ACC112 (cell line): Measurements from ENCODE around the gene SHLD2.
A peak's percentile ranks its signal among the peaks of the same experiment; 100 is the strongest.
"Not testable (repeated sequence)": the region's sequence is repeated elsewhere in the genome, so short reads cannot be mapped to it uniquely, and the experiment has no call there.

Experiments
- H2AFZ ChIP-seq: fragments of 200-600 bp; sonication (generic); one replicate; pipeline ENCODE4 v1.6.0; 2017; ENCODE audit warnings: antibody characterized with exemption, low read length; ENCODE audit not compliant: unreplicated experiment
- H3K27ac ChIP-seq: fragments of 200-600 bp; sonication (generic); 2 replicates; pipeline ENCODE4 v1.5.1; 2014; ENCODE audit warnings: low read depth, mild to moderate bottlenecking, antibody characterized with exemption, low read length, moderate library complexity
- H3K27me3 ChIP-seq: fragments of 200-600 bp; sonication (generic); 2 replicates; pipeline ENCODE4 v1.6.1; 2014; ENCODE audit warnings: mild to moderate bottlenecking, antibody characterized with exemption, low read length, moderate library complexity, mixed read lengths; ENCODE audit not compliant: insufficient read depth
- H3K36me3 ChIP-seq: fragments of 200-600 bp; sonication (generic); 2 replicates; pipeline ENCODE4 v1.6.1; 2016; ENCODE audit warnings: mild to moderate bottlenecking, antibody characterized with exemption, low read length, moderate library complexity, mixed read lengths; ENCODE audit not compliant: insufficient read depth
- H3K4me1 ChIP-seq: fragments of 200-600 bp; sonication (generic); one replicate; pipeline ENCODE4 v1.6.1; 2016; ENCODE audit warnings: low read length, mixed read lengths; ENCODE audit not compliant: insufficient read depth, unreplicated experiment, control insufficient read depth
- H3K4me3 ChIP-seq: fragments of 200-600 bp; sonication (generic); 2 replicates; pipeline ENCODE4 v1.5.1; 2014; ENCODE audit warnings: mild to moderate bottlenecking, low read depth, low read length
- H3K79me2 ChIP-seq: fragments of 200-600 bp; sonication (generic); one replicate; pipeline ENCODE4 v1.6.0; 2016; ENCODE audit warnings: low read length; ENCODE audit not compliant: control insufficient read depth, unreplicated experiment, insufficient read depth

Gene SHLD2

GRCh38 chr10:87145598-87145997 is 50.6 kb downstream of the SHLD2 start:
- not testable (repeated sequence) for H3K79me2 ChIP-seq, H3K27ac ChIP-seq, H3K4me3 ChIP-seq, H2AFZ ChIP-seq, H3K36me3 ChIP-seq, H3K4me1 ChIP-seq, H3K27me3 ChIP-seq

GRCh38 chr10:87149020-87149609 is 54.1 kb downstream of the SHLD2 start:
- H3K4me3 ChIP-seq, H3K36me3 ChIP-seq, H3K27me3 ChIP-seq, H3K4me1 ChIP-seq, H2AFZ ChIP-seq, H3K79me2 ChIP-seq, H3K27ac ChIP-seq: not testable (repeated sequence)

GRCh38 chr10:87151516-87151915 is 56.5 kb downstream of the SHLD2 start:
- not testable (repeated sequence) for H3K4me3 ChIP-seq, H3K4me1 ChIP-seq, H3K27ac ChIP-seq

GRCh38 chr10:87156841-87157240 is 61.8 kb downstream of the SHLD2 start:
- not testable (repeated sequence) for H3K79me2 ChIP-seq, H3K27me3 ChIP-seq, H3K4me1 ChIP-seq, H3K36me3 ChIP-seq, H3K4me3 ChIP-seq, H2AFZ ChIP-seq, H3K27ac ChIP-seq

More at GRCh38 chr10:87151516-87151915, 56.5 kb downstream of the SHLD2 start:
- not testable (repeated sequence) for H3K79me2 ChIP-seq, H3K36me3 ChIP-seq, H3K27me3 ChIP-seq, H2AFZ ChIP-seq

GRCh38 chr10:87157821-87158220 is 62.8 kb downstream of the SHLD2 start:
- not testable (repeated sequence) for H3K27ac ChIP-seq, H3K27me3 ChIP-seq

GRCh38 chr10:87162703-87163293 is 67.8 kb downstream of the SHLD2 start:
- not testable (repeated sequence) for H2AFZ ChIP-seq, H3K4me3 ChIP-seq, H3K27me3 ChIP-seq, H3K79me2 ChIP-seq, H3K4me1 ChIP-seq, H3K36me3 ChIP-seq
- H3K27ac ChIP-seq: peak overlapping the region; percentile 41; the same call in 1 of the 2 replicates

More at GRCh38 chr10:87157821-87158220, 62.8 kb downstream of the SHLD2 start:
- not testable (repeated sequence) for H2AFZ ChIP-seq, H3K4me1 ChIP-seq, H3K36me3 ChIP-seq, H3K79me2 ChIP-seq, H3K4me3 ChIP-seq

- not testable (repeated sequence) for H3K36me3 ChIP-seq, H2AFZ ChIP-seq, H3K4me1 ChIP-seq, H3K4me3 ChIP-seq, H3K79me2 ChIP-seq, H3K27me3 ChIP-seq
- peak overlapping the region; percentile 41; the same call in 1 of the 2 replicates for H3K27ac ChIP-seq
These were observed 68.4 kb downstream of the SHLD2 start for GRCh38 chr10:87163414-87163813.

- H3K4me3 ChIP-seq, H3K4me1 ChIP-seq, H3K79me2 ChIP-seq, H3K27ac ChIP-seq, H3K27me3 ChIP-seq, H3K36me3 ChIP-seq, H2AFZ ChIP-seq: not testable (repeated sequence)
These were observed 74.9 kb downstream of the SHLD2 start for GRCh38 chr10:87169857-87170256.

GRCh38 chr10:87170705-87171104 is 75.7 kb downstream of the SHLD2 start:
- not testable (repeated sequence) for H3K4me1 ChIP-seq, H3K27me3 ChIP-seq, H3K27ac ChIP-seq, H2AFZ ChIP-seq, H3K79me2 ChIP-seq, H3K36me3 ChIP-seq, H3K4me3 ChIP-seq

- not testable (repeated sequence) for H3K36me3 ChIP-seq, H3K4me1 ChIP-seq, H3K27me3 ChIP-seq, H3K27ac ChIP-seq, H2AFZ ChIP-seq, H3K79me2 ChIP-seq, H3K4me3 ChIP-seq
These were observed 76.7 kb downstream of the SHLD2 start for GRCh38 chr10:87171670-87172069.

GRCh38 chr10:87172178-87172577 is 77.2 kb downstream of the SHLD2 start:
- not testable (repeated sequence) for H3K4me1 ChIP-seq, H3K36me3 ChIP-seq, H2AFZ ChIP-seq, H3K4me3 ChIP-seq, H3K27ac ChIP-seq, H3K79me2 ChIP-seq, H3K27me3 ChIP-seq
